Type B pancreatic cell (in vitro differentiated cells): ENCODE results near the gene RUBCN. TPM values are rescaled to one million over a fixed set of nuclear protein-coding genes. Genes with fewer than 3 reads are reported as not detected.

Experiments used
- total RNA-seq: library from RNA; stranded (reverse); gene quantifications from 2 replicates; pipeline ENCODE4 v1.2.1, GENCODE V29; 2021; ENCODE audit warnings: low replicate concordance

The RUBCN gene
- total RNA-seq, 1 donor from 2014 or later: 26.7 TPM

Other genes starting within 250 kb of the RUBCN start
- gene BDH1, start 180.9 kb downstream of the RUBCN start, total RNA-seq: 32.0 and 56.1 TPM in 2 replicates
- 52.1 and 58.8 TPM in 2 replicates for gene FYTTD1, start 13.0 kb upstream of the RUBCN start, total RNA-seq
- 49.7 and 58.7 TPM in 2 replicates for gene LRCH3, start 54.4 kb upstream of the RUBCN start, total RNA-seq
- 1,179 and 1,301 TPM in 2 replicates for gene RPL35A, start 213.3 kb upstream of the RUBCN start, total RNA-seq
- 10.0 and 10.8 TPM in 2 replicates for gene LMLN, start 223.3 kb upstream of the RUBCN start, total RNA-seq